Measurements from ENCODE around the gene RPP14. TPM values are rescaled to one million over a fixed set of nuclear protein-coding genes. Genes with fewer than 3 reads are reported as not detected.
"Not testable (repeated sequence)": the region's sequence is repeated elsewhere in the genome, so short reads cannot be mapped to it uniquely, and the experiment has no call there.

RPP14 gene
- total RNA-seq (2014; rRNA removed; shearing (Covaris generic); ENCODE audit: low replicate concordance), result 5.2 and 7.7 TPM in 2 replicates

DNA sequence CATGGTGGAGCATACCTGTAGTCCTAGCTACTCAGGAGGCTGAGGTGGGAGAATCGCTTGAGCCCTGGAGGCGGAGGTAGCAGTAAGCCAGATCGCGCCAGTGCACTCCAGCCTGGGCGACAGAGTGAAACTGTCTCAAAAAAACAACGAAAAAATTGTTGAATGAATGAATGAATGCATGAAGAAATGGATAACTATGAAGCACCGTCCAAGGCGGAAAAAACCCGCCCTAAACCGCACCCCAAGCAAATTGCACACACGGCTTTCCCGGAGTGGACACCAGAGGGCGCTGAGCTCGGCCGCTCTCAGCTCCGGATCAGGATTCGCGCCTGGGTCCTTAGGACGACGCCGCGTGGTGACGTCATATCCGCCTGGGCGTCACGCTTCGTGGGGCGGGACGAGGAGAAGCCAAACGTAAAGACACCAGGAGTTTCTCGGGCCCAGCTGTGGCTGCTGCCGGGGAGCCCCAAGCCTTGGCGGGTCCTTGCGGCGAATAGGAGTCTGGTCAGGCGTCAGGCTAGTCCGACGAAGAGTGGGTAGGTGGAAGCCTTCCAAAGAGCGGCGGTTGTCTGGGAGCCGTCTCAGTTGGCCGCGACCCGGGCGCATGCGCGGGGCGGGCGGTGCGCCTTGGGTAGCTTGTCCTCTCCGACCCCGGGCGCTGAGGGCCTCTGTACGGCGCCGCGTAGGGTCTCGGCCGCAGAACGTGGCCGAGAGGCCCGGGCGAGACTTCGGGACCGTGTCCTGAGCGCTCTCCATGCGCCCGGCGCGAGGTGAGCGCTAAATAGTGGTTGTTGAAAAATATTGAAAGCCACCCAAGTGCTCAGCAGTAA, at the start of gene RPP14, which contains the start of gene HTD2:
Gene RPP14, plus strand, starts transcription at position 364 of the 830 bp plus-strand sequence. CDS start 4,085 bp downstream, outside the sequence.
Gene HTD2, plus strand, starts transcription at position 639 of the 830 bp plus-strand sequence. CDS start 11,094 bp downstream, outside the sequence.
- DNase-seq (ENCODE audit: low read depth), result peak; percentile 92
- in situ Hi-C loops (cut with HindIII; ENCODE audit: low pct_unique_long_range_greater_than_20kb, low sequenced_read_pairs), result no loop called here

DNA sequence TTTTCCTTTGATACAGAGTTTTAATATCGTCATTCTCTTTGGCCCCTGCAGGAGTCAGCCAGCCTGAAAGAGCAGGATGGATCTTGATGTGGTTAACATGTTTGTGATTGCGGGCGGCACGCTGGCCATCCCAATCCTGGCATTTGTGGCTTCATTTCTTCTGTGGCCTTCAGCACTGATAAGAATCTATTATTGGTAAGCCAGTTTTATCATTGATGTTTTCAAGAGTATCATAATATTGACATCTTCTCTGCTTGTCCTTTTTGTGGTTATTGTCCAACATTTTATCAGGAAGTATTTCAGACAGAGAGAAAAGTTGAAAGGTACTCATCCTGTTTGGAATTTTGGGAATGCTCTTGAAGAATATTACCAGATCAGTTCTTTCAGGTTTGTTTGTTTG, 49.5 kb upstream of the RPP14 start:
- DNase-seq (ENCODE audit: low read depth), result no peak
- in situ Hi-C loops (cut with HindIII; ENCODE audit: low pct_unique_long_range_greater_than_20kb, low sequenced_read_pairs), result no loop called here

DNA sequence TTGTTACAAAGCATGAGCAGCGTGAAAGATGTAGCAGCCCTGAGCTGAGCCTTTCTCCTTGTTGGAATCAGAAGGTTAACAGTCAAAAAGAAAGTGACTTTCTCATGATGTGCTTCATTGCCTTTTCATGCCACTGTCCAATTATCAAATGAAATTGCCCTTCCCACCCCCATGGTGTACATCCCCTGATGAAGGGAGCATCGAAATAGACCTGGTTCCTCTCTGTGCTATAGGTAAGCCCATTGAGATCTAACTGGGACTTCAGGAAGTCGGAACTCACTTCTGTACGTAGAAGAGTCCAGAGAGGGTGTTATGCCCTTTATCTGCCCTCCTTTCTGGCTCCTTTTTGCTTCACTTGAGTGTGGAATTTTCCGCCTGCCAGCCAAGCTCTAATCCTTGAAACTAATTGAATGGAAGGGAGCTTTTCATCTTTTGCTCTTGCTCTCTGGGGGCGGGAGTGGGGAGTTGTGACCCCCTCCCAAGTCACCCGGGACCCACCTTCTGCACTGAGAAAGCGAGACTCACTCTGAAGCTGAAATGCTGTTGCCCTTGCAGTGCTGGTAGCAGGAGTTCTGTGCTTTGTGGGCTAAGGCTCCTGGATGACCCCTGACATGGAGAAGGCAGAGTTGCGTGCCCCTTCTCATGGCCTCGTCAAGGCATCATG, 47.5 kb upstream of the RPP14 start:
- in situ Hi-C loops (cut with HindIII; ENCODE audit: low pct_unique_long_range_greater_than_20kb, low sequenced_read_pairs), result no loop called here
- DNase-seq (ENCODE audit: low read depth), result no peak

DNA sequence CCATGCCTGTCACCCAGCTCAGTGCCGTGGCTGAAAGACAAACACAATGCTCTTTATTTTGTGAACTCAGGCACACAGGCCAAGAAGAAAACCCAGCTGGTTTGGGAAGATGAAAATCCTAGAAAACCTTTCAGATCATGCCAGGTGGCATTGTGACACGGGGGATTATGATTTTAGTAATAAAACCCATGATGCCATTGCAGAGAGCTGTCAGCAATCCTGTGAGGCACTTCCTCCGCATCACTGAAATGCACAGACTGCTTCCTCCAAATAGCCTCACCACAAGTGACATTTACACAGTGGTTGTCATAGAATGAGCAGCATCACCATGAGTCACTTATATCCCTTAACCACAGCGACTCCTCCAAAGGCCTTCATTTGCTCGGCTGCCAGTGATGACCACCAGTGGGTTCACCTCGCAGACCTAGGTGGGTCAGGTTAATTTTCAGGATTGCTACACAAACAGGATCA, 45.7 kb upstream of the RPP14 start:
- peak; percentile 59 for DNase-seq (ENCODE audit: low read depth)
- in situ Hi-C loops (cut with HindIII; ENCODE audit: low pct_unique_long_range_greater_than_20kb, low sequenced_read_pairs), result no loop called here

DNA sequence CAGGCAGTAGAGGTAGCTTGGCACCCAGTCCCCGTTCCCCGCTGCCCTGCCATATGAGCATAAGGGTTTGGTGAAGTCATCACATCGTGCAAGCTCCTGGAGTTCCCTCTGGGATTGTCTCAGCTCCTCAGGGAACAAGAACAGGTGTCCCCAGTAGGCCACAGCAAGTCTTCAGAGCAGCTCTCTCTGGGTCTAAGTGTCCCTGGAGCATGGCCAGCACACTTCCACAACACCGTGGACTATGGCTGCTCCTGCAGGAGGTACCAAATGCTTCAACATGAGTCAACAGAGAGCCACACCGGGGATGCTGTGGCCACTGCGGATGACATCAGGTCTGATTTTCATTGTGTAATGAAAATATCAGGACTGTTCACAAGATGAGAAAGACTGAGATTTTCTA, 45.3 kb upstream of the RPP14 start:
- DNase-seq (ENCODE audit: low read depth), result no peak
- in situ Hi-C loops (cut with HindIII; ENCODE audit: low pct_unique_long_range_greater_than_20kb, low sequenced_read_pairs), result no loop called here

DNA sequence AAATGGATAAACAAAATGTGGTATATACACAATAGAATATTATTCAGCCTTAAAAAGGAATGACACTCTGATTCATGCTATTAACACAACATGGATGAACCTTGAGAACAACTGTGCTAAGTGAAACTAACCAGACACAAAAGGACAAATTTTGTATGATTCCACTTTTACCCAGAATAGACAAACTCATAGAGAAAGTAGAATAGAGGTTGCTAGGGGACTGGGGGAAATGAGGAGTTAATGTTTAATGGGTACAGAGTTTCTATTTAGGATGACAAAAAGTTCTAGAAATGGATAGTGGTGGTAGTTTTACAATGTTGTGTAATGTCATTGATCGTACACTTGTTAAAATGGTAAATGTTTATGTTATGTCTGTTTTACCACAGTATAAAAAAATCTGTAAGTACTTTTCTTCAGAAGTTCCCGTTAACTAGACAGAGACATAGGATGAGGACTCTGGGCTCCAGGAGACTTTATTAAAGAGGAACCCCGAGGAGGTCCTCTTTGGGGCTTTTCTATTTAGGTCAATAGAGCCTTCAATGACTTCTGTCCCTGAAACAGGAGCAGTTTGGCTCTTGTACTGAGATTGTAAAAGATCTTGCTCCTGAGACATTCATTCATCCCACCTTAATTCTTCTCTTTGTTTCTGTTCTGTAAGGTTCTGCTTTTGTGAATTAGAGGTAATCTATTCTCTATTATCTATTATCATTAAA, 43.9 kb upstream of the RPP14 start:
- in situ Hi-C loops (cut with HindIII; ENCODE audit: low pct_unique_long_range_greater_than_20kb, low sequenced_read_pairs), result no loop called here

DNA sequence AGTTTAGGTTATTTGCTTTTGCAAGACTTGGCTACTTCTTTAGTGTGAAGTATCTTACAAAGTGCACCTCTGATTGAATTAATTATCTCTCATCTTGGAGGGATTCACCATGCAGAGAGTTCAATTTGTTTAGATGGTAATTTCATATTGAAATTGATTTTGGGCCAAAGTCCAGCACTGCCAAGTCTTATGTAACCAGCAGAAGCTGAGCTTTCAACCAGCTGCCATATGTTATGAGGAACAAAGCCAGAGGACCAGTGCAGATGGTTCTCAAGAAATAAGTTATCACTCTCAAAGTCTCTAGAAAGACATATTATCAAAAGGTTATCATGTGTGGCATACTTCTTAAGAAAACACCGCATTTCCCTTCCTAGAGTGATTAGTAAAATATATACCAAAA, 39.5 kb upstream of the RPP14 start:
- no peak for DNase-seq (ENCODE audit: low read depth)
- in situ Hi-C loops (cut with HindIII; ENCODE audit: low pct_unique_long_range_greater_than_20kb, low sequenced_read_pairs), result no loop called here

More for the DNA sequence above, 43.9 kb upstream of the RPP14 start:
- DNase-seq (ENCODE audit: low read depth), result no peak

DNA sequence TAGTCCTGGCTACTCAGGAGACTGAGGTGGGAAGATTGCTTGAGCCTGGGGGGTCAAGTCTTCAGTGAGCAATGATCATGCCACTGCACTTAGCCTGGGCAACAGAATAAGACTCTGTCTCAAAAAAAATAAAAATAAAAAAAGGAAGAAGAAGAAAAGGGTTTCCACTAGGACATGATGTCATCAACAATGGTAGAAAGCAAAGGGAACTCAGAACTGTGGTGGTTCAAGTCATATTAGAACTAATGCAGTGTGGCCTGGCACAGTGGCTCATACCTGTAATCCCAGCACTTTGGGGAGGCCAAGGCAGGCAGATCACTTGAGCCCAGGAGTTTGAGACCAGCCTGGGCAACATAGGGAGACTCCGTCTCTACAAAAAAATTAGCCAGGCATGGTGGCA, 38.5 kb upstream of the RPP14 start:
- in situ Hi-C loops (cut with HindIII; ENCODE audit: low pct_unique_long_range_greater_than_20kb, low sequenced_read_pairs); DNase-seq (ENCODE audit: low read depth): not testable (repeated sequence)

DNA sequence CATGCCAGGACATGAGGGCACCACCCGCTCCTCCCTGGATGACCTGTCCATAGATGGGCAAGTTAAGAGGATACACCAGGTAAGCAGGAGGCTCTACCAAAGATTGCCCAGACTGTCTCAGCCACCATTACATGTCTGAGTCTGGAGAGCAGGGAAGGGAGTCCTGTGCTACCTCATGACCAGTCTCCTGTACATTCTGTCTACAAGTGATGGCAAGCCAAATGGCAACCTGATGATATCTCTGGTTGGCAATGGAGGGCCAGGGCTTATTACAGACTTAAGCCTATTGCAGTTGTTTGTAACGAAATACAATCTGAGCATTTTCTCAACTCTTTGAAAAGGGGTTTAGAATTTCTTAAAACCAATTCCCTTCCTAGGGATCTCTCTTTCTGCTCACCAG, 36.7 kb upstream of the RPP14 start:
- DNase-seq (ENCODE audit: low read depth), result no peak
- in situ Hi-C loops (cut with HindIII; ENCODE audit: low pct_unique_long_range_greater_than_20kb, low sequenced_read_pairs), result no loop called here

DNA sequence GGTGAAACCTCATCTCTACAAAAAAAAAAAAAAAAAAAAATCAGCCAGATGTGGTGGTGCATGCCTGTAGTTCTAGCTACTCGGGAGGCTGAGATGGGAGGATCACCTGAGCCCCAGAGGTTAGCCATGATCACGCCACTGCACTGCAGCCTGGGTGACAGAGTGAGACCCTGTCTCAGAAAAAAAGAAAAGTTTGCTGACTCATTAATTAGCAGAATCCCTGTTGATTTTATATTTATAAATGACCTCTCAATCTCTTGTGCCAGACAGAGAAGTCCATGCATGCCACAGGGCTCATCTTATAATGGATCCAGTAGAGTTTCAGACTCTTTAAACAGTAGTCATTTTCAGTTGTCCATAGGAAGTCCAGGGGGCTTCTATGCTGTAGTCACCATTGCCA, 35.6 kb upstream of the RPP14 start:
- DNase-seq (ENCODE audit: low read depth), result no peak
- in situ Hi-C loops (cut with HindIII; ENCODE audit: low pct_unique_long_range_greater_than_20kb, low sequenced_read_pairs), result no loop called here

DNA sequence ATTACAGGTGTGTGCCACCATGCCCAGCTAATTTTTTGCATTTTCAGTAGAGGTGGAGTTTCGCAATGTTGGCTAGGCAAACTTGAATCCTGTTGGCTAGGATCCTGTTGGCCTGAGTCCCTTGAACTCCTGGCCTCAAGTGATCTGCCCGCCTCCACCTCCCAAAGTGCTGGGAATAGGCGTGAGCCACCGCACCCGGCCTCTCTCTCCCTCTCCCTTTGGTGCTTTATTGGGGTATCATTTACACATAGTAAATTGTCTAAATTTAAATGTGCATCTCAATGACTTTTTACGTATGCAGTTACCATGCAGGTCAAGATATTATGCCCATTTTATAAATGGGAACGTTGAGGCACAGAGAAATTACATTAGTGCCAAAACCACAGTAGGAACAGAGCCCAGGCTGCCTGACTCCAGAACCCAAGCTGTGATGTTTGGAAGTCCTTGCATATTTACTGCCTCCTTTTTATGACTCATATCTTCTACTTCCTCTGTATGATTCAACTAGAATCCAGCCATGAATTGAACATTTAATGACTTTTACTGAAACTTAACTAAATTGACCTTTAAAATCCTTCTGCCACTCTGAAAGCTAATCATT, 34.0 kb upstream of the RPP14 start:
- in situ Hi-C loops (cut with HindIII; ENCODE audit: low pct_unique_long_range_greater_than_20kb, low sequenced_read_pairs), result no loop called here
- peak; percentile 13 for DNase-seq (ENCODE audit: low read depth)

DNA sequence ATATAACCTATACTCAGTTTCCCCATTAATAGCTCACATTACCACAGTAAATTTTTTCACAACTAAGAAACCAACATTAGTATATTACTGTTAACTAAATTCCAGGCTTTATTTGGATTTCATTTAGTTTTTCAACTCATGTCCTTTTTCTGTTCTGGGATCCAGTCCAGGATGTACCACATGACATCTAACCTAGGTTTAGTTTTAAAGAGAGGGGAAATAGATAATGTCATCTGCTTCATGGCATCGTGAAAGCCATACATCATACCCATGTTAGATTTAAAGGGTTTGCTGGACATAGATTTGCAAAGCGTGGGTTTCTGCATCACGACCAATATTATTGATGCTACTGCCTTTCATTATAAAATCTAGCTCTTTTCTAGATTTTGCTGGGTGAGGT, 33.2 kb upstream of the RPP14 start:
- in situ Hi-C loops (cut with HindIII; ENCODE audit: low pct_unique_long_range_greater_than_20kb, low sequenced_read_pairs), result no loop called here

DNA sequence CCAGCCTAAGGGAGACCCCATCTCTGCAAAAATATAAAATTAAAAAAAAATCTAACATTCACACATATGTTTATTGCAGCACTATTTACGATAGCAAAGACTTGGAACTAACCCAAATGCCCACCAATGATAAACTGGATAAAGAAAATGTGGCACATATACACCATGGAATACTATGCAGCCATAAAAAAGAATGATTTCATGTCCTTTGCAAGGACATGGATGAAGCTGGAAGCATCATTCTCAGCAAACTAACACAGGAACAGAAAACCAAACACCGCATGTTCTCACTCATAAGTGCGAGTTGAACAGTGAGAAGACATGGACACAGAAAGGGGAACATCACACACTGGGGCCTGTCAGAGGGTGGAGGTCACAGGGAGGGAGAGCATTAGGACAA, 32.7 kb upstream of the RPP14 start:
- in situ Hi-C loops (cut with HindIII; ENCODE audit: low pct_unique_long_range_greater_than_20kb, low sequenced_read_pairs); DNase-seq (ENCODE audit: low read depth): not testable (repeated sequence)

More for the DNA sequence above, 33.2 kb upstream of the RPP14 start:
- DNase-seq (ENCODE audit: low read depth), result no peak

DNA sequence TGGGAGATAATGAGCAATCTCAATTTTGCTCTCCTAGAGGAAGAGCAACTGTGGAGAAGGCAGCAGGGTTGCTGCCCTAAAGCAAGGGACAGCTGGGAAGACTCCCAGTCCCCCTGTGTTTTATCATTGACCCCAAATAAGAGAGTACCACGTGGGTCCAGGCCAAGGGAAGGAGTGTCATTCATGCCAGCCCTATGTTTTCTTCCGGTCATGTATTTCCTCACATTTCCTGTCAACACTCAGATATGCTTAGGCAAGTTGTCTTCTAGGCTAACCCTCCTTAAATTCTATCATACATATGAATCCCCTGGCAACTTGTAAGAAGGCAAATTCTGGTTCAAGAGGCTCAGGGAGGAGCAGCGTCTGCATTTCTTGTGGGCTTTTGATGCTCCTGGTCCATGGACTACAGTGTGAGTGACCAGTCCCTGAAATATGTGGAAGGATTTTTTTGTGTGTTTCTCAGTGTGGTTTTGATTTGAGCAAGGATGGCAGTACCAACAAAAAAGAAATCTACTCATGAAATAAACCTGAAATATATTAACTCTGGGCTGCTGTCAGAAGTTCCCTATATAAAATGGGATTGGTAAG, 31.9 kb upstream of the RPP14 start:
- in situ Hi-C loops (cut with HindIII; ENCODE audit: low pct_unique_long_range_greater_than_20kb, low sequenced_read_pairs), result no loop called here
- no peak for DNase-seq (ENCODE audit: low read depth)

DNA sequence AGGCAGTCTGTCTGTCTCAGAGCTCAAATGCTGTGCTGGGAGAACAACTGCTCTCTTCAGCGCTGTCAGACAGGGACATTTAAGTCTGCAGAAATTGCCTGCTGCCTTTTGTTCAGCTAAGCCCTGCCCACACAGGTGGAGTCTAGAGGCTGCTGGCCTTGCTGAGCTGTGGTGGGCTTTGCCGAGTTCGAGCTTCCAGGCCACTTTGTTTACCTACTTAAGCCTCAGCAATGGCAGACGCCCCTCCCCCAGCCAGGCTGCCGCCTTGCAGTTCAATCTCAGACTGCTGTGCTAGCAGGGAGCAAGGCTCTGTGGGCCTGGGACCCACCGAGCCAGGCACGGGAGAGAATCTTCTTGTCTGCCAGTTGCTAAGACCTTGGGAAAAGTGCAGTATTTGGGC, 25.0 kb upstream of the RPP14 start:
- in situ Hi-C loops (cut with HindIII; ENCODE audit: low pct_unique_long_range_greater_than_20kb, low sequenced_read_pairs), result no loop called here

DNA sequence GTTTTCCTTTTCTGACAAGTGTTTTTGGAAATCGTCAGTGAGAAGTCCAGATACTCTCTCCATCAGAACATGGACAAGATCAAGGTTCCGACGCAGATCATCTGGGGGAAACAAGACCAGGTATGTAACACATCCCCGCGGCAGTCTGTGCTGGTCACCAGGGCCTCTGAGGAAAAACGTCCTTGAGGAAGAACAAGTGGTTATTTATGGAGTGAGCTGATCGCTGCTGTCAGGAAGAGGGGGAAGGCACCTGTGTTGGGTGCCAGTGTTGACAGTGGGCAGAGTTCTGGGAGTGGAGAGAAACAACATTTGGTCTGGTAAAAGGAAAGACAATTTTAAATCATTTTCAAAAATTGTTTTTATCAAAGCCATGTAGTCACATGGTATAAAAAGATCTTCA, 20.7 kb upstream of the RPP14 start:
- DNase-seq (ENCODE audit: low read depth), result no peak
- in situ Hi-C loops (cut with HindIII; ENCODE audit: low pct_unique_long_range_greater_than_20kb, low sequenced_read_pairs), result no loop called here

More for the DNA sequence above, 25.0 kb upstream of the RPP14 start:
- no peak for DNase-seq (ENCODE audit: low read depth)

DNA sequence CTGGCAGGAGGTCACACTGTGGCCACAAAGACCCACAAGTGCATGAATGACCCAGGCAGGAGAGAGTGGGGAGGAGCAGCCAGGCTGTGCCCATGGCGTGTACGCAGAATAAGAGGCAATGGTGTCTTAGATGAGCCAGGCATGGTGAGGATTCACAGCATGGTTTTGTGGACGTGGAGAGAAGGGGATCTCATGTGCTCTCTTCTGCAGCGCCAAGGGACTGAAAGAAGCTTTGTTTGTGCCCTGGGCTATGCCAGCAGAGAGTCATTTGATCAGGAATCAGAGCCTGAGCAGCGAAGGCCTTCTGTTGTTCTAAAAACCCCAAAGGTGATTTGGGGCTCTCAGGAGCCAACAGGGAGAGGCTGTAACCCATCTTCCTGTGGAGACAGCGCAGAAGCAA, 18.7 kb upstream of the RPP14 start:
- DNase-seq (ENCODE audit: low read depth), result no peak
- in situ Hi-C loops (cut with HindIII; ENCODE audit: low pct_unique_long_range_greater_than_20kb, low sequenced_read_pairs), result no loop called here
